SU-DHL-6 (cell line): Measurements from ENCODE around the gene TP53BP2.

Source experiments
- H2AFZ ChIP-seq: fragments of 200-600 bp; sonication (generic); 2 replicates; pipeline ENCODE4 v1.6.1; 2014; ENCODE audit warnings: low read depth, mild to moderate bottlenecking, moderate library complexity, mixed read lengths, antibody characterized with exemption, low read length; ENCODE audit not compliant: severe bottlenecking
- H3F3A ChIP-seq: fragments of 200-600 bp; shearing (Covaris generic); 2 replicates; pipeline ENCODE4 v1.6.0; 2016; ENCODE audit warnings: antibody characterized with exemption, mild to moderate bottlenecking; ENCODE audit not compliant: insufficient read depth
- H3K27ac ChIP-seq: fragments of 200-600 bp; sonication (generic); 2 replicates; pipeline ENCODE4 v1.5.1; 2016; ENCODE audit warnings: low read depth, mild to moderate bottlenecking, low read length, moderate library complexity, mixed read lengths
- H3K27me3 ChIP-seq: fragments of 200-600 bp; sonication (generic), shearing (Covaris generic); 2 replicates; pipeline ENCODE4 v1.6.0; 2014; ENCODE audit warnings: mild to moderate bottlenecking, low read length
- H3K36me3 ChIP-seq: fragments of 200-600 bp; sonication (generic); 2 replicates; pipeline ENCODE4 v1.6.1; 2014; ENCODE audit warnings: mild to moderate bottlenecking, low read length, mixed read lengths
- H3K4me2 ChIP-seq: fragments of 300-600, 200-600 bp; shearing (Covaris generic), sonication (generic); 2 replicates; pipeline ENCODE4 v1.6.0; 2014; ENCODE audit warnings: low read length, low read depth, mild to moderate bottlenecking; ENCODE audit not compliant: poor library complexity, severe bottlenecking
- H3K4me3 ChIP-seq: fragments of 200-600 bp; sonication (generic); 2 replicates; pipeline ENCODE4 v1.5.1; 2014; ENCODE audit warnings: antibody characterized with exemption, low read length, mild to moderate bottlenecking, mixed read lengths; ENCODE audit not compliant: insufficient read depth, poor library complexity, severe bottlenecking
- H3K79me2 ChIP-seq: fragments of 200-600 bp; sonication (generic); 2 replicates; pipeline ENCODE4 v1.6.1; 2014; ENCODE audit warnings: mild to moderate bottlenecking, low read length, moderate library complexity; ENCODE audit not compliant: insufficient read depth
- H3K9ac ChIP-seq: fragments of 200-600 bp; sonication (generic); 2 replicates; pipeline ENCODE4 v1.7.0; 2014; ENCODE audit warnings: mild to moderate bottlenecking, low read length
- H3K9me2 ChIP-seq: fragments of 200-600 bp; sonication (generic); replicated peaks from 2 replicates; pipeline ENCODE4 v1.6.1; 2014; ENCODE audit warnings: low read length; ENCODE audit not compliant: insufficient read depth
- H3K9me3 ChIP-seq: fragments of 200-600 bp; sonication (generic); 2 replicates; pipeline ENCODE4 v1.6.1; 2014; ENCODE audit warnings: low read length, mixed read lengths; ENCODE audit not compliant: insufficient read depth
- H4K20me1 ChIP-seq: fragments of 200-600 bp; sonication (generic); 2 replicates; pipeline ENCODE4 v1.6.1; 2014; ENCODE audit warnings: low read depth, mild to moderate bottlenecking, antibody characterized with exemption, low read length, moderate library complexity, mixed read lengths
- CTCF ChIP-seq: fragments of 200-600 bp; sonication (generic); IDR thresholded peaks from one replicate; pipeline ENCODE4 v1.5.1; 2017; ENCODE audit warnings: antibody characterized with exemption, mild to moderate bottlenecking, low read length, moderate library complexity; ENCODE audit not compliant: insufficient read depth, poor library complexity, severe bottlenecking
- EZH2phosphoT487 ChIP-seq: fragments of 200-600 bp; sonication (generic), shearing (Covaris generic); conservative IDR thresholded peaks from 2 replicates; pipeline ENCODE4 v1.6.1; 2018; ENCODE audit warnings: mild to moderate bottlenecking, antibody characterized with exemption, low read length, moderate library complexity, mixed read lengths

The TP53BP2 gene

GRCh38 chr1:223730479-223731132, 115.1 kb downstream of the TP53BP2 start:
- no peak for TF ChIP-seq CTCF
- no peak for TF ChIP-seq EZH2phosphoT487
- Histone ChIP-seq H3F3A (no peaks in the 10 kb centered on the region), H3K36me3 (no peaks in the 10 kb centered on the region), H3K4me2 (no peak overlapping the region), H3K79me2 (no peaks in the 10 kb centered on the region), H3K27ac (no peak overlapping the region), H3K9me3 (no peaks in the 10 kb centered on the region), H2AFZ (no peak overlapping the region), H3K27me3 (no peaks in the 10 kb centered on the region), H3K4me3 (no peak overlapping the region), H3K9me2 (no peaks in the 10 kb centered on the region), H4K20me1 (no peaks in the 10 kb centered on the region), H3K9ac (no peak overlapping the region)

- no peaks in the 10 kb centered on the region for H3K9me2 ChIP-seq
- H2AFZ ChIP-seq = no peak overlapping the region
- H3K9ac ChIP-seq = no peak overlapping the region
- no peaks in the 10 kb centered on the region for H4K20me1 ChIP-seq
- H3K27ac ChIP-seq = no peak overlapping the region
- no peak overlapping the region for H3K4me3 ChIP-seq
- no peaks in the 10 kb centered on the region for H3K27me3 ChIP-seq
- no peaks in the 10 kb centered on the region for H3K79me2 ChIP-seq
- no peaks in the 10 kb centered on the region for H3K36me3 ChIP-seq
- no peaks in the 10 kb centered on the region for H3K9me3 ChIP-seq
- H3F3A ChIP-seq = no peaks in the 10 kb centered on the region
- no peak for TF ChIP-seq CTCF
- TF ChIP-seq EZH2phosphoT487 = no peak
- H3K4me2 ChIP-seq = no peak overlapping the region
Measured at GRCh38 chr1:223729906-223730305, 115.8 kb downstream of the TP53BP2 start.
